Ovary (tissue), 9 donors: ENCODE measurements around the gene GTF2IRD1. TPM values are rescaled to one million over a fixed set of nuclear protein-coding genes. Genes with fewer than 3 reads are reported as not detected.
"Not testable (repeated sequence)": the region's sequence is repeated elsewhere in the genome, so short reads cannot be mapped to it uniquely, and the experiment has no call there.

Experiments used
- DNase-seq, 5 donors: peaks; one replicate each; pipeline ENCODE4 v3.0.0-alpha.2; 2019 to 2020
- H3K27ac ChIP-seq, 2 donors: fragments of 200-600 bp; one replicate each; pipeline versions ENCODE4 v1.5.1 to v1.8.0; 2019 to 2022
- H3K27me3 ChIP-seq: fragments of 200-600 bp; one replicate; pipeline ENCODE4 v1.8.0; 2022
- H3K36me3 ChIP-seq: fragments of 200-600 bp; sonication (generic); one replicate; pipeline ENCODE4 v1.5.1; 2019
- H3K4me1 ChIP-seq: one replicate; pipeline ENCODE4 v1.8.1; 2013; ENCODE audit warnings: mild to moderate bottlenecking, moderate library complexity; ENCODE audit not compliant: insufficient read depth
- H3K4me3 ChIP-seq: fragments of 200-600 bp; sonication (generic); one replicate; pipeline ENCODE4 v1.5.1; 2017
- H3K9me3 ChIP-seq, 2 donors: fragments of 200-600 bp in 1 of 2; sonication (generic) in 1 of 2; one replicate each; pipeline versions ENCODE4 v1.5.1 to v1.8.1; 2013 to 2019; ENCODE audit warnings: mild to moderate bottlenecking in 1 of 2, moderate library complexity in 1 of 2
- EP300 ChIP-seq: sonication (generic); formaldehyde crosslinking; IDR thresholded peaks from one replicate; pipeline ENCODE4 v1.6.1; 2017; ENCODE audit warnings: antibody characterized with exemption
- POLR2A ChIP-seq: fragments of 450-650 bp; IDR thresholded peaks from one replicate; pipeline ENCODE4 v1.6.1; 2017; ENCODE audit warnings: antibody characterized with exemption, mild to moderate bottlenecking, moderate library complexity
- WGBS, 3 donors: extraction: QIAGEN DNeasy Blood & Tissue Kit in 1 of 3; methylation state at CpG; one replicate each; pipeline versions ENCODE4 v1.1.5 to v1.1.7; 2013 to 2017; 5-methylcytosine and 5-hydroxymethylcytosine counted together
- intact Hi-C, 4 donors: fragments of 100-400 bp; cut with DNase I; formaldehyde crosslinking; loops; one replicate each; pipeline versions ENCODE4 v1.11.0 to v1.15.1; 2022 to 2023
- polyA plus RNA-seq, 2 donors: library from polyadenylated mRNA; stranded (reverse); fragments of 200-250 nt in 1 of 2; fragments of 350-450 nt in 1 of 2; fragmentation: Illumina TruSeq in 1 of 2; extraction: RNeasy Lipid Tissue Mini Kit (QIAGEN cat#74804) in 1 of 2; gene quantifications; one replicate each; pipeline ENCODE4 v1.2.3, GENCODE V29; 2013 to 2014
- total RNA-seq, 7 donors: library from RNA; depleted of rRNA in 2 of 7; stranded (reverse); fragments of >200 nt in 2 of 7; fragmentation: NEBNext Ultra II Directional in 3 of 7; extraction: Animal tissue kit (Norgen Biotek cat#: 25700) in 3 of 7; gene quantifications; one replicate each; pipeline versions ENCODE4 v1.1.0 to v1.2.4, GENCODE V29; 2016 to 2023
- TF ChIP-seq, protein P1 (sequence below), 3 donors: fragments of 450-650 bp in 2 of 3; fragments of 200-600 bp in 1 of 3; IDR thresholded peaks; one replicate each; pipeline versions ENCODE4 v1.5.1 to v1.8.0; 2016 to 2022; ENCODE audit warnings: antibody characterized with exemption in 3 of 3, mild to moderate bottlenecking in 1 of 3
- donor health status: DM: no; HTN: no; CAD: no; lungs with moderate emphysema.
- donor health status: DM: no; HTN: no; CAD: no.
- donor health status: Bipolar disorder and iron deficiency.
- donor health status: DM: yes; HTN: yes; CAD: no.
- donor health status: DM: no; HTN: no; CAD: no.
- donor health status: DM: yes; HTN: yes; CAD: no.

The GTF2IRD1 gene
- total and polyA plus RNA-seq, 9 donors = 12.0 to 39.0 (median 28.0) TPM

DNA sequence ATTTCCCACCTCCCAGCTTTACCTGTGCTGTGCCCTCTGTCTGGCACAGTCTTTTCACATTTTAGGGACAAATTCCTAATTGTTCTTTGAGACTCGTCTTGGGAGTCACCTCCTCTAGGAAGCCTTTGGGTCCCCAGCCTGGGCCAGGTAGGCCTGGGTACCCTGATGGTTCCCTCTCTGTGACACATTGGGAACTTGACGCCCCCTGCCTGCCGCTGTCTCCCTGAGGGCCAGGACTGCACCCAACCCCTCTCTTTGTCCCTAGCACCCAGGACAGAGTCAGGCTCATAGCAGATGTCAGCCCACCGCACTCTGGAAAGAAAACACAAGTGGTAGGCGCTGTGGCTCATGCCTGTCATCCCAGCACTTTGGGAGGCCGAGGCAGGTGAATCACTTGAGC lies 71.4 kb downstream of the GTF2IRD1 start:
- peaks cover 0 to 11% of the 10 kb centered on the region in 2 donors for H3K9me3 ChIP-seq
- H3K4me3 ChIP-seq = no peak overlapping the region
- WGBS, 3 donors = 95 to 98% (median 96%) methylated on average over 6 of the region's 6 CpGs
- H3K27ac ChIP-seq = no peak overlapping the region
- no peak for DNase-seq
- H3K36me3 ChIP-seq = no peaks in the 10 kb centered on the region
- TF ChIP-seq, protein P1, sequence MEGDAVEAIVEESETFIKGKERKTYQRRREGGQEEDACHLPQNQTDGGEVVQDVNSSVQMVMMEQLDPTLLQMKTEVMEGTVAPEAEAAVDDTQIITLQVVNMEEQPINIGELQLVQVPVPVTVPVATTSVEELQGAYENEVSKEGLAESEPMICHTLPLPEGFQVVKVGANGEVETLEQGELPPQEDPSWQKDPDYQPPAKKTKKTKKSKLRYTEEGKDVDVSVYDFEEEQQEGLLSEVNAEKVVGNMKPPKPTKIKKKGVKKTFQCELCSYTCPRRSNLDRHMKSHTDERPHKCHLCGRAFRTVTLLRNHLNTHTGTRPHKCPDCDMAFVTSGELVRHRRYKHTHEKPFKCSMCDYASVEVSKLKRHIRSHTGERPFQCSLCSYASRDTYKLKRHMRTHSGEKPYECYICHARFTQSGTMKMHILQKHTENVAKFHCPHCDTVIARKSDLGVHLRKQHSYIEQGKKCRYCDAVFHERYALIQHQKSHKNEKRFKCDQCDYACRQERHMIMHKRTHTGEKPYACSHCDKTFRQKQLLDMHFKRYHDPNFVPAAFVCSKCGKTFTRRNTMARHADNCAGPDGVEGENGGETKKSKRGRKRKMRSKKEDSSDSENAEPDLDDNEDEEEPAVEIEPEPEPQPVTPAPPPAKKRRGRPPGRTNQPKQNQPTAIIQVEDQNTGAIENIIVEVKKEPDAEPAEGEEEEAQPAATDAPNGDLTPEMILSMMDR (IDR thresholded peaks at IDR 0.05) = no peak
- TF ChIP-seq POLR2A (no peak), EP300 (no peak)
- intact Hi-C loops = no loop called here
- H3K27me3 ChIP-seq = no peaks in the 10 kb centered on the region
- H3K4me1 ChIP-seq = no peaks in the 10 kb centered on the region

DNA sequence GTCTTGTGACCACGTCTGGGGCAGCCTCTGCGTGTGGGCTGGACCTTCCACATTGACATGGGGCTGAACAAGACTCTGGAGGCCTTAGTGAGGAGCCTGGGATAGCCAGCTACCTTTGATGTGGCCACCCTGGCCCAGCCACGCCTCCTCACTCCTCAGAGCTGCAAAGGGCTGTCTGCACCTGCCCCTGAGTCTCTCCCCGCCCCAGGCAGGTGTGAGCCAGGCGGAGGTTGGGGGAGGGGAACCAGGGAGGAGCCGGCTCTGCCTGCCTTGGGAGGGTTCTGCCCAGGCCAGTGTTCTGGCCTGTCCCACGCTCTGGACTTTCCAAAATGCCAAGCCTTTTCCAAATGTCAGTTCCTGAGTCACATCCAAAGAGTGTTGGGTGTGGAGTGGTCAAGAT lies 72.2 kb downstream of the GTF2IRD1 start:
- H3K4me1 ChIP-seq = no peaks in the 10 kb centered on the region
- no peak overlapping the region for H3K27ac ChIP-seq
- WGBS, 3 donors = 81 to 90% (median 87%) methylated on average over 7 of the region's 7 CpGs
- peaks cover 0 to 10% of the 10 kb centered on the region in 2 donors for H3K9me3 ChIP-seq
- H3K27me3 ChIP-seq = no peaks in the 10 kb centered on the region
- no peak for DNase-seq
- TF ChIP-seq EP300 (no peak), POLR2A (no peak)
- TF ChIP-seq, protein P1 (IDR thresholded peaks at IDR 0.05) = no peak
- H3K36me3 ChIP-seq = no peaks in the 10 kb centered on the region
- H3K4me3 ChIP-seq = no peak overlapping the region
- intact Hi-C loops = no loop called here

DNA sequence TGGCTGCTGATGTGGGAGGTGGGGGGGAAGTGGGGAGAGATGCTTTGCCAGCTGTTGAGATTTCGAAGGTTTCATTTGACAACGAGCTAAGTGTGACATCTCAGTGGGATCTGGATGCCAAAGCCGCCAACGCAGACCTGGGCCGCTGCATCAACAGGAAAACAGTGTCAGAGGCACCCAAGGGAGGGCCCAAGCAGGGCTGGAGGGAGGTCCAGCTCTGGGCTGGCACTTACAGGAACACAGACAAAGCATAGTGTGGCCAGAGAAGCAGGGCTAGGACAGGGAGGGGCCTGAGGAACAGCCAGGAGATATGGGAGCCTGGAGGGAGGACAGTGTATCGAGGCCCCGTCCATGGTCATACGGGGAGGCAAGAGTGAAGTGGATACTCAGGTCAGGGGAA lies 73.1 kb downstream of the GTF2IRD1 start:
- DNase-seq = no peak
- Histone ChIP-seq H3K27me3 (no peaks in the 10 kb centered on the region), H3K4me3 (no peak overlapping the region), H3K27ac (no peak overlapping the region), H3K36me3 (no peaks in the 10 kb centered on the region), H3K9me3 (peaks cover 0 to 1% of the 10 kb centered on the region in 2 donors), H3K4me1 (no peaks in the 10 kb centered on the region)
- intact Hi-C loops = no loop called here
- TF ChIP-seq EP300 (no peak), POLR2A (no peak)
- TF ChIP-seq, protein P1 (IDR thresholded peaks at IDR 0.05) = no peak
- WGBS, 3 donors = 84 to 88% (median 86%) methylated on average over 8 of the region's 8 CpGs

DNA sequence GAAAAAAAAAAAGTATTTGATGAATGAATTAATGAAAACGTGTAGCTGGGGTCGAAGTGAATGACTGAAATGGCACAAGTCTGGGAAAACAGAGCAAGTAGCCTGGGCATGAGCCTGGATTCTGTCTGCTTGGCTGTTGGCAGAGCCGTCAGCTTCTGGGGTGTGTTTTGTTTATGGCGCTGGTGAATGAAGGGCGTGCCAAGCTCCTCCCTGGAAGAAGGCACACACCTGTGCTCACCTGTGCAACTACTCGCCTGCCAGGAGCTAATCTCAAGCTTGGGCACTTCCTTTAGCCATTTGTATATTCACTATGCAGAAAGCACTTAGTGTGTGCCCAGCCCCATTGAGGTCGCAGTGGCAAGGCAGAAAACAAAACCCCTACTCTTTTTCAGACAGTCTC lies 74.1 kb downstream of the GTF2IRD1 start:
- 90 to 92% (median 91%) methylated on average over 7 of the region's 7 CpGs for WGBS, 3 donors
- no peak overlapping the region for H3K27ac ChIP-seq
- H3K36me3 ChIP-seq = no peaks in the 10 kb centered on the region
- no peaks in the 10 kb centered on the region for H3K27me3 ChIP-seq
- no peak overlapping the region for H3K4me3 ChIP-seq
- DNase-seq = no peak
- TF ChIP-seq EP300 (no peak), POLR2A (no peak)
- TF ChIP-seq, protein P1 (IDR thresholded peaks at IDR 0.05) = no peak
- intact Hi-C loops = no loop called here
- no peaks in the 10 kb centered on the region for H3K9me3 ChIP-seq
- no peaks in the 10 kb centered on the region for H3K4me1 ChIP-seq

DNA sequence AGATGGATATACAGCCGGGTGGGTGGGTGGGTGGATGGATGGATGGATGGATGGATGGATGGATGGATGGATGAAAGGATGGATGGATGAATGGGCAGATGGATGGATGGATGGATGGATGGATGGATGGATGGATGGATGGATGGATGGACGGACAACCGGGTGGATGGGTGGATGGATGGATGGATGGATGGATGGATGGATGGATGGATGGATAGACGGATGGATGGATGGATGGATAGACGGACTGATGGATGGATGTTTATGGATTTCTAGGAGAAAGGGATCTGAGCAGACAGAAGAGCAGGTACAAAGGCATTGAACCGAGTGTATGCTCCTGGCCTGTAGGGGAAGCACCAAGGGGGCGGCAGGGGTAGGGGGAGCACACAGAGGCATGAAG lies 75.1 kb downstream of the GTF2IRD1 start:
- H3K9me3 ChIP-seq, H3K36me3 ChIP-seq, H3K4me3 ChIP-seq, H3K27me3 ChIP-seq, H3K27ac ChIP-seq, DNase-seq, H3K4me1 ChIP-seq, intact Hi-C loops: not testable (repeated sequence)
- WGBS, 3 donors = 91 to 94% (median 92%) methylated on average over 7 of the region's 7 CpGs
